HAP-1 (cell line): ENCODE results near the gene ADCYAP1.
"Not testable (repeated sequence)": the region's sequence is repeated elsewhere in the genome, so short reads cannot be mapped to it uniquely, and the experiment has no call there.

Source experiments
- DNase-seq, 2 experiments: peaks; one replicate each; pipeline ENCODE4 v3.0.0-alpha.2; 2016 to 2020; ENCODE audit warnings: low spot score in 2 of 2
- H3K27me3 ChIP-seq: fragments of 250-450 bp; sonication (Bioruptor Pico); 2 replicates; pipeline ENCODE4 v1.5.1; 2020; ENCODE audit warnings: low read depth, mild to moderate bottlenecking, moderate library complexity
- H3K36me3 ChIP-seq: fragments of 250-450 bp; sonication (Bioruptor Pico); replicated peaks from 2 replicates; pipeline ENCODE4 v1.5.1; 2020; ENCODE audit warnings: mild to moderate bottlenecking
- H3K4me1 ChIP-seq: fragments of 250-450 bp; sonication (Bioruptor Pico); 2 replicates; pipeline ENCODE4 v1.5.1; 2020; ENCODE audit warnings: mild to moderate bottlenecking
- H3K4me3 ChIP-seq: fragments of 250-450 bp; sonication (Bioruptor Pico); 2 replicates; pipeline ENCODE4 v1.5.1; 2020; ENCODE audit warnings: mild to moderate bottlenecking, moderate library complexity
- H3K9me3 ChIP-seq: fragments of 250-450 bp; sonication (Bioruptor Pico); 2 replicates; pipeline ENCODE4 v1.5.1; 2020; ENCODE audit warnings: mild to moderate bottlenecking, moderate library complexity
- in situ Hi-C: fragments of 300-500 bp; cut with MboI; formaldehyde crosslinking; loops from 3 replicates; pipeline ENCODE4 v1.14.3; 2020; ENCODE audit warnings: low sequenced_read_pairs, inconsistent platforms, mixed read lengths

Gene ADCYAP1

GRCh38 chr18:904218-905090 is at the start of gene ADCYAP1:
ADCYAP1 (plus strand) TSS chr18:904871; CDS start chr18:905387, 516 bp downstream.
- Histone ChIP-seq H3K4me3 (no peak within 1 kb of the TSS), H3K27me3 (peaks cover 80% of the 10 kb centered on the region), H3K36me3 (no peaks in the 10 kb centered on the region), H3K4me1 (no peaks in the 10 kb centered on the region), H3K9me3 (no peaks in the 10 kb centered on the region)
- in situ Hi-C loops: no loop called here
- no peak for DNase-seq

- DNase-seq: no peak
- H3K27me3 ChIP-seq: no peaks in the 10 kb centered on the region
- no peak overlapping the region for H3K4me3 ChIP-seq
- in situ Hi-C loops: loop anchor here (25.0 kb wide), 2 partner anchors 1254 to 1379 kb away; no protein-coding TSS in a partner anchor
- no peaks in the 10 kb centered on the region for H3K36me3 ChIP-seq
- H3K4me1 ChIP-seq: peaks cover 21% of the 10 kb centered on the region
- H3K9me3 ChIP-seq: no peaks in the 10 kb centered on the region
Observed at GRCh38 chr18:857986-858385, 46.7 kb upstream of the ADCYAP1 start.

- Histone ChIP-seq H3K4me3 (no peak overlapping the region), H3K36me3 (no peaks in the 10 kb centered on the region), H3K27me3 (peaks cover 4% of the 10 kb centered on the region; the same call in 1 of the 2 replicates), H3K9me3 (no peaks in the 10 kb centered on the region), H3K4me1 (peaks cover 17% of the 10 kb centered on the region)
- peak; percentile 85 for DNase-seq
- in situ Hi-C loops: loop anchor here (10.0 to 25.0 kb wide), 3 partner anchors 1247 to 1690 kb away; no protein-coding TSS in a partner anchor
Observed at GRCh38 chr18:864872-865273, 39.8 kb upstream of the ADCYAP1 start.

GRCh38 chr18:867257-867656 is 37.4 kb upstream of the ADCYAP1 start:
- Histone ChIP-seq H3K4me1 (peaks cover 5% of the 10 kb centered on the region), H3K36me3 (no peaks in the 10 kb centered on the region), H3K27me3 (peaks cover 4% of the 10 kb centered on the region; the same call in 1 of the 2 replicates), H3K9me3 (no peaks in the 10 kb centered on the region), H3K4me3 (no peak overlapping the region)
- DNase-seq: no peak
- in situ Hi-C loops: loop anchor here (10.0 to 25.0 kb wide), 3 partner anchors 1245 to 1688 kb away; no protein-coding TSS in a partner anchor

GRCh38 chr18:873426-873825 is 31.2 kb upstream of the ADCYAP1 start:
- not testable (repeated sequence) for H3K36me3 ChIP-seq, DNase-seq, H3K4me3 ChIP-seq, H3K27me3 ChIP-seq, H3K9me3 ChIP-seq, H3K4me1 ChIP-seq
- in situ Hi-C loops: loop anchor here (25.0 kb wide), 2 partner anchors 1239 to 1364 kb away; no protein-coding TSS in a partner anchor

- in situ Hi-C loops: no loop called here
- Histone ChIP-seq H3K27me3 (peaks cover 3% of the 10 kb centered on the region; the same call in 1 of the 2 replicates), H3K4me3 (no peak overlapping the region), H3K4me1 (0 out of 2 replicates have a peak, but pooled peaks cover 2% of the 10 kb centered on the region), H3K36me3 (no peaks in the 10 kb centered on the region), H3K9me3 (no peaks in the 10 kb centered on the region)
- DNase-seq: no peak
Observed at GRCh38 chr18:875912-876311, 28.8 kb upstream of the ADCYAP1 start.

- H3K9me3 ChIP-seq: no peaks in the 10 kb centered on the region; the same call in 1 of the 2 replicates
- no peak for DNase-seq
- in situ Hi-C loops: no loop called here
- 0 out of 2 replicates have a peak, but pooled peaks cover 2% of the 10 kb centered on the region for H3K4me1 ChIP-seq
- H3K27me3 ChIP-seq: peaks cover 3% of the 10 kb centered on the region; the same call in 1 of the 2 replicates
- H3K36me3 ChIP-seq: no peaks in the 10 kb centered on the region
- no peak overlapping the region for H3K4me3 ChIP-seq
Observed at GRCh38 chr18:877238-877637, 27.4 kb upstream of the ADCYAP1 start.

- H3K27me3 ChIP-seq: no peaks in the 10 kb centered on the region; the same call in 1 of the 2 replicates
- in situ Hi-C loops: no loop called here
- no peak for DNase-seq
- no peak overlapping the region for H3K4me3 ChIP-seq
- H3K36me3 ChIP-seq: no peaks in the 10 kb centered on the region
- no peaks in the 10 kb centered on the region for H3K4me1 ChIP-seq
- no peaks in the 10 kb centered on the region; the same call in 1 of the 2 replicates for H3K9me3 ChIP-seq
Observed at GRCh38 chr18:886076-886475, 18.6 kb upstream of the ADCYAP1 start.

- peaks cover 3% of the 10 kb centered on the region; the same call in 1 of the 2 replicates for H3K27me3 ChIP-seq
- in situ Hi-C loops: no loop called here
- no peaks in the 10 kb centered on the region for H3K9me3 ChIP-seq
- H3K4me3 ChIP-seq: no peak overlapping the region
- H3K4me1 ChIP-seq: no peaks in the 10 kb centered on the region
- no peak for DNase-seq
- H3K36me3 ChIP-seq: no peaks in the 10 kb centered on the region
Observed at GRCh38 chr18:887716-888115, 17.0 kb upstream of the ADCYAP1 start.

GRCh38 chr18:892316-892715 is 12.4 kb upstream of the ADCYAP1 start:
- H3K27me3 ChIP-seq: peaks cover 17% of the 10 kb centered on the region
- H3K4me1 ChIP-seq: no peaks in the 10 kb centered on the region
- no peak for DNase-seq
- no peaks in the 10 kb centered on the region for H3K36me3 ChIP-seq
- in situ Hi-C loops: no loop called here
- no peaks in the 10 kb centered on the region for H3K9me3 ChIP-seq
- H3K4me3 ChIP-seq: no peak overlapping the region

- no peaks in the 10 kb centered on the region for H3K9me3 ChIP-seq
- DNase-seq: no peak
- in situ Hi-C loops: no loop called here
Observed at GRCh38 chr18:896315-896714, 8.4 kb upstream of the ADCYAP1 start.

GRCh38 chr18:901761-902160 is 2.9 kb upstream of the ADCYAP1 start:
- Histone ChIP-seq H3K36me3 (no peaks in the 10 kb centered on the region), H3K27me3 (peaks cover 53% of the 10 kb centered on the region), H3K4me3 (no peak overlapping the region), H3K4me1 (no peaks in the 10 kb centered on the region), H3K9me3 (no peaks in the 10 kb centered on the region)
- DNase-seq: no peak
- in situ Hi-C loops: no loop called here

More at GRCh38 chr18:896315-896714, 8.4 kb upstream of the ADCYAP1 start:
- Histone ChIP-seq H3K4me1 (no peaks in the 10 kb centered on the region), H3K4me3 (no peak overlapping the region), H3K27me3 (peaks cover 26% of the 10 kb centered on the region), H3K36me3 (no peaks in the 10 kb centered on the region)

GRCh38 chr18:902229-902628 is 2.4 kb upstream of the ADCYAP1 start:
- Histone ChIP-seq H3K36me3 (no peaks in the 10 kb centered on the region), H3K27me3 (peaks cover 58% of the 10 kb centered on the region), H3K9me3 (no peaks in the 10 kb centered on the region), H3K4me1 (no peaks in the 10 kb centered on the region), H3K4me3 (no peak overlapping the region)
- no peak for DNase-seq
- in situ Hi-C loops: no loop called here

GRCh38 chr18:903701-904100 is 970 bp upstream of the ADCYAP1 start:
- H3K4me3 ChIP-seq: no peak overlapping the region
- in situ Hi-C loops: no loop called here
- H3K27me3 ChIP-seq: peaks cover 73% of the 10 kb centered on the region
- peak; percentile 18 to 82 for DNase-seq
- H3K36me3 ChIP-seq: no peaks in the 10 kb centered on the region
- no peaks in the 10 kb centered on the region for H3K9me3 ChIP-seq
- H3K4me1 ChIP-seq: no peaks in the 10 kb centered on the region
